ENCODE measurements around the gene DAND5. TPM values are rescaled to one million over a fixed set of nuclear protein-coding genes. Genes with fewer than 3 reads are reported as not detected.
A peak's percentile ranks its signal among the peaks of the same experiment; 100 is the strongest.

The DAND5 gene
- total RNA-seq, 6 experiments from 2014 or later: not detected

GRCh38 chr19:12937927-12938778, 31.2 kb upstream of the DAND5 start, which contains the start of gene CALR:
TSS of gene CALR (plus strand) at chr19:12938609. CDS start at chr19:12938680, 71 bp downstream.
- TF ChIP-seq, protein P1, sequence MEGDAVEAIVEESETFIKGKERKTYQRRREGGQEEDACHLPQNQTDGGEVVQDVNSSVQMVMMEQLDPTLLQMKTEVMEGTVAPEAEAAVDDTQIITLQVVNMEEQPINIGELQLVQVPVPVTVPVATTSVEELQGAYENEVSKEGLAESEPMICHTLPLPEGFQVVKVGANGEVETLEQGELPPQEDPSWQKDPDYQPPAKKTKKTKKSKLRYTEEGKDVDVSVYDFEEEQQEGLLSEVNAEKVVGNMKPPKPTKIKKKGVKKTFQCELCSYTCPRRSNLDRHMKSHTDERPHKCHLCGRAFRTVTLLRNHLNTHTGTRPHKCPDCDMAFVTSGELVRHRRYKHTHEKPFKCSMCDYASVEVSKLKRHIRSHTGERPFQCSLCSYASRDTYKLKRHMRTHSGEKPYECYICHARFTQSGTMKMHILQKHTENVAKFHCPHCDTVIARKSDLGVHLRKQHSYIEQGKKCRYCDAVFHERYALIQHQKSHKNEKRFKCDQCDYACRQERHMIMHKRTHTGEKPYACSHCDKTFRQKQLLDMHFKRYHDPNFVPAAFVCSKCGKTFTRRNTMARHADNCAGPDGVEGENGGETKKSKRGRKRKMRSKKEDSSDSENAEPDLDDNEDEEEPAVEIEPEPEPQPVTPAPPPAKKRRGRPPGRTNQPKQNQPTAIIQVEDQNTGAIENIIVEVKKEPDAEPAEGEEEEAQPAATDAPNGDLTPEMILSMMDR (IDR thresholded peaks at IDR 0.05): no peak
- peak within 1 kb of the TSS; percentile 92 for H3K27ac Mint-ChIP-seq
- H3K4me1 Mint-ChIP-seq (ENCODE audit: low read depth): peaks cover 34% of the 10 kb centered on the region
- H3K4me3 Mint-ChIP-seq: peak within 1 kb of the TSS; percentile 99
- peaks cover 8% of the 10 kb centered on the region for H3K27me3 Mint-ChIP-seq (ENCODE audit: insufficient read depth)
- peaks cover 11% of the 10 kb centered on the region for H3K9me3 Mint-ChIP-seq
- DNase-seq: peak; percentile 100
- peaks cover 36% of the 10 kb centered on the region for H3K36me3 Mint-ChIP-seq (ENCODE audit: low read depth)

- Mint-ChIP-seq H3K36me3 (ENCODE audit: low read depth) (peaks cover 43% of the 10 kb centered on the region), H3K4me3 (peak overlapping the region; percentile 99), H3K27me3 (ENCODE audit: insufficient read depth) (peaks cover 10% of the 10 kb centered on the region), H3K4me1 (ENCODE audit: low read depth) (peaks cover 43% of the 10 kb centered on the region), H3K9me3 (peaks cover 11% of the 10 kb centered on the region), H3K27ac (peak overlapping the region; percentile 92)
- DNase-seq: peak; percentile 25
- TF ChIP-seq, protein P1 (IDR thresholded peaks at IDR 0.05): peak; percentile 59
These were observed 30.4 kb upstream of the DAND5 start for GRCh38 chr19:12938779-12939601.

GRCh38 chr19:12939975-12940423, 29.4 kb upstream of the DAND5 start:
- Mint-ChIP-seq H3K36me3 (ENCODE audit: low read depth) (peaks cover 52% of the 10 kb centered on the region), H3K4me3 (peak overlapping the region; percentile 99), H3K27me3 (ENCODE audit: insufficient read depth) (peaks cover 10% of the 10 kb centered on the region), H3K27ac (peak overlapping the region; percentile 92), H3K9me3 (peaks cover 11% of the 10 kb centered on the region), H3K4me1 (ENCODE audit: low read depth) (peaks cover 48% of the 10 kb centered on the region)
- TF ChIP-seq, protein P1 (IDR thresholded peaks at IDR 0.05): no peak
- no peak for DNase-seq

GRCh38 chr19:12940897-12941296, 28.5 kb upstream of the DAND5 start:
- H3K4me3 Mint-ChIP-seq: peak overlapping the region; percentile 99
- H3K4me1 Mint-ChIP-seq (ENCODE audit: low read depth): peaks cover 48% of the 10 kb centered on the region
- peak overlapping the region; percentile 92 for H3K27ac Mint-ChIP-seq
- TF ChIP-seq, protein P1 (IDR thresholded peaks at IDR 0.05): no peak
- peaks cover 15% of the 10 kb centered on the region for H3K27me3 Mint-ChIP-seq (ENCODE audit: insufficient read depth)
- peaks cover 56% of the 10 kb centered on the region for H3K36me3 Mint-ChIP-seq (ENCODE audit: low read depth)
- no peak for DNase-seq
- H3K9me3 Mint-ChIP-seq: peaks cover 11% of the 10 kb centered on the region

DNA sequence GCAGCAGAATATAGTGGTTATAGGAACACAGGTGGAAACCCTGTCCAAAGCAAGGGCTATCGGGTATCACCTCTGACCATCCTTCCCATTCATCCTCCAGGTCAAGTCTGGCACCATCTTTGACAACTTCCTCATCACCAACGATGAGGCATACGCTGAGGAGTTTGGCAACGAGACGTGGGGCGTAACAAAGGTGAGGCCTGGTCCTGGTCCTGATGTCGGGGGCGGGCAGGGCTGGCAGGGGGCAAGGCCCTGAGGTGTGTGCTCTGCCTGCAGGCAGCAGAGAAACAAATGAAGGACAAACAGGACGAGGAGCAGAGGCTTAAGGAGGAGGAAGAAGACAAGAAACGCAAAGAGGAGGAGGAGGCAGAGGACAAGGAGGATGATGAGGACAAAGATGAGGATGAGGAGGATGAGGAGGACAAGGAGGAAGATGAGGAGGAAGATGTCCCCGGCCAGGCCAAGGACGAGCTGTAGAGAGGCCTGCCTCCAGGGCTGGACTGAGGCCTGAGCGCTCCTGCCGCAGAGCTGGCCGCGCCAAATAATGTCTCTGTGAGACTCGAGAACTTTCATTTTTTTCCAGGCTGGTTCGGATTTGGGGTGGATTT, 25.8 kb upstream of the DAND5 start:
- Mint-ChIP-seq H3K36me3 (ENCODE audit: low read depth) (peaks cover 67% of the 10 kb centered on the region), H3K27me3 (ENCODE audit: insufficient read depth) (peaks cover 12% of the 10 kb centered on the region), H3K4me3 (peak overlapping the region; percentile 54), H3K9me3 (peaks cover 9% of the 10 kb centered on the region), H3K4me1 (ENCODE audit: low read depth) (peaks cover 52% of the 10 kb centered on the region), H3K27ac (peak overlapping the region; percentile 74)
- TF ChIP-seq, protein P1 (IDR thresholded peaks at IDR 0.05): no peak
- DNase-seq: no peak
